Suprapubic skin (tissue), 4 donors: Measurements from ENCODE around the gene PPP1CA.

ENCODE experiments used
- EP300 ChIP-seq: sonication (generic); formaldehyde crosslinking; IDR thresholded peaks from one replicate; pipeline ENCODE4 v1.6.1; 2017; ENCODE audit warnings: antibody characterized with exemption
- POLR2A ChIP-seq, 2 donors: fragments of 450-650 bp; IDR thresholded peaks; one replicate each; pipeline ENCODE4 v1.6.1; 2017; ENCODE audit warnings: antibody characterized with exemption in 2 of 2, mild to moderate bottlenecking in 2 of 2, moderate library complexity in 2 of 2
- POLR2AphosphoS5 ChIP-seq, 3 donors: sonication (generic); formaldehyde crosslinking; IDR thresholded peaks; one replicate each; pipeline ENCODE4 v1.6.1; 2017; ENCODE audit warnings: antibody characterized with exemption in 3 of 3
- TF ChIP-seq, protein P1 (sequence below), 2 donors: fragments of 200-600 bp in 1 of 2; fragments of 450-650 bp in 1 of 2; sonication (generic) in 1 of 2; IDR thresholded peaks; one replicate each; pipeline ENCODE4 v1.5.1; 2016 to 2019; ENCODE audit warnings: antibody characterized with exemption in 2 of 2, mild to moderate bottlenecking in 1 of 2, moderate library complexity in 1 of 2

DNA sequence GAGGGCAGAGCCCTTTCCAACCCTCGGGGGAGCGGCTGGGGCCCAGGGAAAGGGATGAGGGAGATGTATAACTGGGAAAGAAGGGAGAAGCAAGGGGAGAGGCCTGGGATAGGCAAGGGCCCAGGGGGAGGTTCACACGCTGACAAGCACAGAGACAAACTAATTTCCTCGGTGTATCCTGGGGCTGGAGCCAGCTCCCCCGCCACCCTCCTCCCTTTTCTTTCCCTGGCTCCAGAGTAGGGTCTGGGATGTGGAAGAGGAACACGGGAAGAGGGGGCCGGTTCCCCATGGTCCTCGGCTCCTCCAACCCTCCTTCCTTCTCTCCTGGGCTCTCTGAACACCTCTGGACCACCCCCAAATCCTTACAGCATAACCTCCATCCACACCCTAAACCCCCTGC, 35.1 kb downstream of the PPP1CA start:
- TF ChIP-seq, protein P1, sequence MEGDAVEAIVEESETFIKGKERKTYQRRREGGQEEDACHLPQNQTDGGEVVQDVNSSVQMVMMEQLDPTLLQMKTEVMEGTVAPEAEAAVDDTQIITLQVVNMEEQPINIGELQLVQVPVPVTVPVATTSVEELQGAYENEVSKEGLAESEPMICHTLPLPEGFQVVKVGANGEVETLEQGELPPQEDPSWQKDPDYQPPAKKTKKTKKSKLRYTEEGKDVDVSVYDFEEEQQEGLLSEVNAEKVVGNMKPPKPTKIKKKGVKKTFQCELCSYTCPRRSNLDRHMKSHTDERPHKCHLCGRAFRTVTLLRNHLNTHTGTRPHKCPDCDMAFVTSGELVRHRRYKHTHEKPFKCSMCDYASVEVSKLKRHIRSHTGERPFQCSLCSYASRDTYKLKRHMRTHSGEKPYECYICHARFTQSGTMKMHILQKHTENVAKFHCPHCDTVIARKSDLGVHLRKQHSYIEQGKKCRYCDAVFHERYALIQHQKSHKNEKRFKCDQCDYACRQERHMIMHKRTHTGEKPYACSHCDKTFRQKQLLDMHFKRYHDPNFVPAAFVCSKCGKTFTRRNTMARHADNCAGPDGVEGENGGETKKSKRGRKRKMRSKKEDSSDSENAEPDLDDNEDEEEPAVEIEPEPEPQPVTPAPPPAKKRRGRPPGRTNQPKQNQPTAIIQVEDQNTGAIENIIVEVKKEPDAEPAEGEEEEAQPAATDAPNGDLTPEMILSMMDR (IDR thresholded peaks at IDR 0.05) = no peak
- TF ChIP-seq EP300 = no peak
- TF ChIP-seq POLR2A (IDR thresholded peaks at IDR 0.05) = no peak
- TF ChIP-seq POLR2AphosphoS5 (IDR thresholded peaks at IDR 0.05) = no peak
